Placental epithelial cell (primary cell): ENCODE measurements around the gene KIF4B. TPM values are rescaled to one million over a fixed set of nuclear protein-coding genes. Genes with fewer than 3 reads are reported as not detected.

Source experiments
- total RNA-seq: library from RNA; depleted of rRNA; stranded (reverse); fragments of >200 nt; gene quantifications from 2 replicates; pipeline ENCODE4 v1.2.3, GENCODE V29; 2012

The KIF4B gene
- total RNA-seq, result under 0.01 TPM in 1 of 2 replicates, not detected in the other

DNA sequence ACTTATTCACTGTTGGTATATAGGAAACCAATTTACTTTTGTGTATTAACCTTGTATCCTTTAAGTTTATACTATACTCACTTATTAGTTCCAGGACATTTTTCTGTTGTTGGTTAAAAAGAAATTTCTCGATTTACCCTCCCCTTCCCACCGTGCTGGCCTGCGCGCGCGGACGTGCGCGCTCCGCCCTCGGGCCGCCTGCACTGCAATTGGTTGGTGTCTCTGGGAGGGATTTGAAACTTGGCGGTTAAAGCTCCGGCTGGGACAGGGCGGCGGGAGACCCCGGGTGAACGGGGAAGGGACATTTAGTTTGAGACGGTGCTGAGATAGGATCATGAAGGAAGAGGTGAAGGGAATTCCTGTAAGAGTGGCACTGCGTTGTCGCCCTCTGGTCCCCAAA is at the start of gene KIF4B:
KIF4B (plus strand) TSS at position 230 of the 400 bp plus-strand sequence; CDS start at position 335, 105 bp downstream.

Other genes starting within 250 kb of the KIF4B start
- 8.6 and 8.7 TPM in 2 replicates for gene FAXDC2, start 163.2 kb upstream of the KIF4B start, total RNA-seq
- 40.8 and 42.5 TPM in 2 replicates for gene CNOT8, start 155.1 kb upstream of the KIF4B start, total RNA-seq
- gene GEMIN5, start 75.5 kb upstream of the KIF4B start, total RNA-seq, result 11.4 and 13.9 TPM in 2 replicates
- 9.1 and 9.8 TPM in 2 replicates for gene MRPL22, start 72.7 kb upstream of the KIF4B start, total RNA-seq